ENCODE data around the gene NKG7. TPM values are rescaled to one million over a fixed set of nuclear protein-coding genes. Genes with fewer than 3 reads are reported as not detected.
A peak's percentile ranks its signal among the peaks of the same experiment; 100 is the strongest.
"Not testable (repeated sequence)": the region's sequence is repeated elsewhere in the genome, so short reads cannot be mapped to it uniquely, and the experiment has no call there.

NKG7 gene
- total RNA-seq, 1 donor from 2014 or later = not detected

DNA sequence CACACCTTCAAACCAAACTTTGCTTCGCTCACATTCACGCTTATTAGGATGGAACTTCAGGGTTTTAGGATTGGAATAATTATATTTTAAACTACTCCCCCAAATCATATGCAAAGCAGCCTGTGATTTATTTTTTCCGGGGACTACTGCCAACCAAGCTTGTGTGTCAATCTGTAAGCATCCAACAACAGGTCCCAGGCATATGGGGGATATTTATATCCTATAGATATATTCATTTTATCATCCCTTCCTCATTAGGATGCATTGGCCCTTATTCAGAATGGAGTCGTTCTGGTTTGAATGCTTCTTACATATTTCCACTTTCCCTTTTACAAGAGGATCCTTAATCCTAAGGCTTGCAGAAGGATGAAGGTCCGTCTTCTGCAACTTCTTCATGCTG lies 26.8 kb upstream of the NKG7 start:
- FAIRE-seq = no peak
- Histone ChIP-seq H3K27me3 (ENCODE audit: control insufficient read depth, insufficient read depth, low read length) (no peaks in the 10 kb centered on the region), H3K36me3 (ENCODE audit: control insufficient read depth, insufficient read depth, low read length) (no peaks in the 10 kb centered on the region), H3K4me3 (ENCODE audit: low read depth, low read length) (no peak overlapping the region)
- TF ChIP-seq, protein P1, sequence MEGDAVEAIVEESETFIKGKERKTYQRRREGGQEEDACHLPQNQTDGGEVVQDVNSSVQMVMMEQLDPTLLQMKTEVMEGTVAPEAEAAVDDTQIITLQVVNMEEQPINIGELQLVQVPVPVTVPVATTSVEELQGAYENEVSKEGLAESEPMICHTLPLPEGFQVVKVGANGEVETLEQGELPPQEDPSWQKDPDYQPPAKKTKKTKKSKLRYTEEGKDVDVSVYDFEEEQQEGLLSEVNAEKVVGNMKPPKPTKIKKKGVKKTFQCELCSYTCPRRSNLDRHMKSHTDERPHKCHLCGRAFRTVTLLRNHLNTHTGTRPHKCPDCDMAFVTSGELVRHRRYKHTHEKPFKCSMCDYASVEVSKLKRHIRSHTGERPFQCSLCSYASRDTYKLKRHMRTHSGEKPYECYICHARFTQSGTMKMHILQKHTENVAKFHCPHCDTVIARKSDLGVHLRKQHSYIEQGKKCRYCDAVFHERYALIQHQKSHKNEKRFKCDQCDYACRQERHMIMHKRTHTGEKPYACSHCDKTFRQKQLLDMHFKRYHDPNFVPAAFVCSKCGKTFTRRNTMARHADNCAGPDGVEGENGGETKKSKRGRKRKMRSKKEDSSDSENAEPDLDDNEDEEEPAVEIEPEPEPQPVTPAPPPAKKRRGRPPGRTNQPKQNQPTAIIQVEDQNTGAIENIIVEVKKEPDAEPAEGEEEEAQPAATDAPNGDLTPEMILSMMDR (IDR thresholded peaks at IDR 0.05; ENCODE audit: insufficient read depth, low read length, severe bottlenecking) = no peak
- no peak for DNase-seq (ENCODE audit: low read depth)

GRCh38 chr19:51398096-51398704 lies 25.7 kb upstream of the NKG7 start:
- TF ChIP-seq, protein P1 (IDR thresholded peaks at IDR 0.05; ENCODE audit: insufficient read depth, low read length, severe bottlenecking) = peak; percentile 43
- Histone ChIP-seq H3K36me3 (ENCODE audit: control insufficient read depth, insufficient read depth, low read length) (no peaks in the 10 kb centered on the region), H3K4me3 (ENCODE audit: low read depth, low read length) (no peak overlapping the region), H3K27me3 (ENCODE audit: control insufficient read depth, insufficient read depth, low read length) (no peaks in the 10 kb centered on the region)
- FAIRE-seq (no peak), DNase-seq (ENCODE audit: low read depth) (peak; percentile 24)

GRCh38 chr19:51397453-51397852 lies 25.0 kb upstream of the NKG7 start:
- not testable (repeated sequence) for FAIRE-seq; H3K36me3 ChIP-seq (ENCODE audit: control insufficient read depth, insufficient read depth, low read length); H3K27me3 ChIP-seq (ENCODE audit: control insufficient read depth, insufficient read depth, low read length); H3K4me3 ChIP-seq (ENCODE audit: low read depth, low read length)
- peak; percentile 26 for DNase-seq (ENCODE audit: low read depth)

DNA sequence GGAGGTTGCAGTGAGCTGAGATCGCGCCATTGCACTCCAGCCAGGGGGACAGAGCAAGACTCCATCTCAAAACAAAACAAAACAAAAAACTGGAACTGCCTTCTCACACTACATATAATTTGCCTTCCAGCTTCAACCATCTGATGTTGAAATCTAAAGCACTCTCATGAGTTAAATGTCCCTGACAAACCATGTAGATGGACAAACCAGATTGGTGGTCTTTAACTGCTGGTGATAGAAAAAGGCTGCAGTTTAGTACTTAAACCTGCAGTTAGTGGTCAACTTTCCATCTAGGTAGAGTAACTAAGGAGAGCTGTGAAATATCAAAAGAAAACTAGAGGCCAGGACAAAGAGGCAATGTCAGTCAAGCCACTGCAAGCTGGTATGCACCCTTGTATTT lies 23.7 kb upstream of the NKG7 start:
- TF ChIP-seq, protein P1 (IDR thresholded peaks at IDR 0.05; ENCODE audit: insufficient read depth, low read length, severe bottlenecking) = no peak
- FAIRE-seq = no peak
- Histone ChIP-seq H3K4me3 (ENCODE audit: low read depth, low read length) (no peak overlapping the region), H3K36me3 (ENCODE audit: control insufficient read depth, insufficient read depth, low read length) (no peaks in the 10 kb centered on the region), H3K27me3 (ENCODE audit: control insufficient read depth, insufficient read depth, low read length) (no peaks in the 10 kb centered on the region)
- DNase-seq (ENCODE audit: low read depth) = no peak

DNA sequence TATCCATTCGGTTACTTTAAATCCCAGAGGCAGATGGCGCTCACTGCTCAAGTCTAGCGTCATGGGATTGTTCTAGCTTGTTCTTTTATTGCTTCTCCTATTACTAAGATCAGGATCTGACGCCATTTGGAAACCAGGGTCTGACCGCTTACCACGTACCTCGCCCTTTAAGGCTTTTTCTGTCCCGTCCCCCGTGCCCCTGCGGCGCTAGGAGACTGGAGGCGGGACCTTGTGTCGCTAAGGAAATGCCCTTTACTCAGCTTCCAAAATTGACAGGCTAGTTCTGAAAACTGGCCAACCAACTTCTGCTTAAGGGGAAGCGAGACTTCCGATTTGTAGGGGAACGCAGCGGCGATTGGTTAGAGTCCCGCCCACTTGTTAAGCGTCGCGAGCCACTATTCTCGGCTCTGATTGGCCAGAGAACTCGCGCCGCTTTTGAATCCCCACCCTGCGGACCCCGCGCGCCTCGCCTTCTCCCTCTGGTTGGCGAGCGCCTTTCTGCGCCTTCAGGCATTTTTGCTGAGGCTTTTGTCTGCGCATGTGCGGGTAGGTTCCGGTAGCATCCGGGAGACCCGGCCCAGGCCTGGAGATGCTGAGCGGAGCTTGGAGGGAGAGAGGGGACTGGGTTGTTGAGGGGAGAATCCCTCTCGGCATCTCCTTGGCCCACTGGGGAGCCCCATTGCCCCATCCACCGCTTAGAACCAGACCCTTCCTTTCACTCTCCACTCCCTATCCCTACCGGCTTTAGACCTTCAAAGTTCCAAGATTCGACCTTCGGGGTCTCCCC lies 21.8 kb upstream of the NKG7 start:
- Histone ChIP-seq H3K36me3 (ENCODE audit: control insufficient read depth, insufficient read depth, low read length) (no peaks in the 10 kb centered on the region), H3K27me3 (ENCODE audit: control insufficient read depth, insufficient read depth, low read length) (no peaks in the 10 kb centered on the region), H3K4me3 (ENCODE audit: low read depth, low read length) (peak overlapping the region; percentile 39)
- FAIRE-seq (no peak), DNase-seq (ENCODE audit: low read depth) (peak; percentile 96)
- TF ChIP-seq, protein P1 (IDR thresholded peaks at IDR 0.05; ENCODE audit: insufficient read depth, low read length, severe bottlenecking) = peak; percentile 22

DNA sequence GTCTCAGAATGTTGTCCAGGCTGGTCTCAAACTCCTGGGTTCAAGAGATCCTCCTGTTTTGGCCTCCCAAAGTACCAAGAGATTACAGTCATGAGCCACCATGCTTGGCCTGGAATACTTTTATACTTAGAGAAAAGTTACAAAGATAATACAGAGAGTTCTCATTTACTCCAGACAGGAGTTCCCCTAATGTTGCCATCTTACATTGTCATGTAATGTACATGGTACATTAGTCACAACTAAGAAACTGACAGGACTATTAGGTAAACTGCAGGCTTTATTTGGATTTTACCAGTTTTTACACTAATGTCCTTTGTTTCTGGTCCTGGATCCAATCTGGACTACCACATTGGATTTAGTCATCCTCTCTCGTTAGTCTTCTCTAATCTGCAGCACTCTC lies 20.2 kb upstream of the NKG7 start:
- no peak overlapping the region for H3K4me3 ChIP-seq (ENCODE audit: low read depth, low read length)
- H3K36me3 ChIP-seq (ENCODE audit: control insufficient read depth, insufficient read depth, low read length) = no peaks in the 10 kb centered on the region
- H3K27me3 ChIP-seq (ENCODE audit: control insufficient read depth, insufficient read depth, low read length) = no peaks in the 10 kb centered on the region
- DNase-seq (ENCODE audit: low read depth) (no peak), FAIRE-seq (no peak)
- TF ChIP-seq, protein P1 (IDR thresholded peaks at IDR 0.05; ENCODE audit: insufficient read depth, low read length, severe bottlenecking) = no peak

All from bronchial epithelial cell (primary cell).